GM18511 (cell line): ENCODE data around the gene KCNIP1.
"Not testable (repeated sequence)": the region's sequence is repeated elsewhere in the genome, so short reads cannot be mapped to it uniquely, and the experiment has no call there.

Experiments used
- ATAC-seq: cut with Tn5 transposase; IDR thresholded peaks from one replicate; pipeline ENCODE4 v1.9.1; 2021; ENCODE audit warnings: mild to moderate bottlenecking, moderate library complexity; ENCODE audit not compliant: unreplicated experiment

KCNIP1 gene

DNA sequence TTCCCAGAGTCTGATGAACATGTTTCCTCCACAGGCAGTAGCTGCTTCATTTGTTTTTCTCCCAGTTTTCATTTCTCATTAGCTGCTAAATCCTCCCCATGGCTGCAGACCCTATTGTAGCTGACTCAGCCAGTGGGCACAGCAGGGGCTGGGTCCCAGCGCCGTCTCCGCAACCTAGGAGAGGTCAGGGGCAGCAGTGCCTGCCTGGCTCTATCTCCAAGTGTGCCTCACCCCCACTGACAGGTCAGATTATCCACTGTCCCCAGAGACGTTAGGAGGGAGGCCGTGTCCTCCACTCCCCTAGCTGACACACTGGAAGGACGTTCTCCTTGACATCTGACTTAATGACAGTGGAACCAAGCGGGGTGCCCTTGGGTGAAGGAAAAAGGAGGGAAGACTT lies 31.1 kb downstream of the KCNIP1 start:
- ATAC-seq = no peak

DNA sequence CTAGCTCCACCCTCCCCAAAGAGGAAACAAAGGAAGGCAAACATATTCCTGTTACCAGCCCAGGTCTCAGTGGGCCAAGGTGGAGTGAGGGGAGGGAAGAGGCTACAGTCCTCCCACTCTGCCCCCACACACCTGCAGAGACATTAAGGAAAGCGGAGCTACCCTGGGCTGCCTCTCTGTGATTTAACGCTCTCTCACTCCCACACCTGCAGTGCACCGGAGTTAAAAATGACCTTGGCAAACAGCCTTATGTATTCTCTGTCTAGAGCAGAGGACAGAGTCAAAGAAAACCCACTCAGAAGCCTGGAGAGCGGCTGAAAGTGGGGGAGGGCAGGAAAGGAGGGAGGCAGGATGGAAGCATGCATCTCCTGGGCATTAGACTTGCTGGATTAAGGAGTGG lies 32.7 kb downstream of the KCNIP1 start:
- ATAC-seq = no peak

DNA sequence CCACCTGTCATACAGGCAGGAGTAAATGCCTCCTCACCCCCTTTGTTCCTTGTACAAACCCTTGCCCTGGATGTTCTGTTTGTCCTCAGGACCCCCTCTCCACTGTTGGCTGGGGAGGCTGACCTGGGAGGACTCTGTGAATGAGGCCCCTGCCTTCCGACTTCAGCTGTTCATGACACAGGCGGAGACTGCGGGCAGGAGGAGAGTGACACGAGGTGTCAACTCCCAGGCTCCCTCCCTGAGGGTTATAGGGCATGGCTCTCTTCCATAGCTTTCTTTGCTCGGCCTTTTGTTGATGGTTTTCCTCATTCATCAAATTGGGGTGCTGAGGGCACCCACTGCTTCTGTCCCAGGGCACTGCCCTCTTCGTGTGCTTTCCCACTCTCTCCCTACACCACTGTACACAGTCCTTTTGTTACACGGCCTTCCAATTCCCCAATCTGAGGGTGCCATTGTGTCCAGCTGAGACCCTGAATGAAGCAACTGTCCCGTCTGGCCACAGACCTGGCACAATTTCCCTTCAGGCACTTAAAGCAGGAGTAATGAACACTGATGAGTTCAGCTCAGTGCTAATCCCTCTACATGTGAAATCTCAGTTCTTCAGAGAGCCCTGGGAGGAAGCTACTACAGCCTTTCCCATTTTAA lies 33.8 kb downstream of the KCNIP1 start:
- no peak for ATAC-seq

DNA sequence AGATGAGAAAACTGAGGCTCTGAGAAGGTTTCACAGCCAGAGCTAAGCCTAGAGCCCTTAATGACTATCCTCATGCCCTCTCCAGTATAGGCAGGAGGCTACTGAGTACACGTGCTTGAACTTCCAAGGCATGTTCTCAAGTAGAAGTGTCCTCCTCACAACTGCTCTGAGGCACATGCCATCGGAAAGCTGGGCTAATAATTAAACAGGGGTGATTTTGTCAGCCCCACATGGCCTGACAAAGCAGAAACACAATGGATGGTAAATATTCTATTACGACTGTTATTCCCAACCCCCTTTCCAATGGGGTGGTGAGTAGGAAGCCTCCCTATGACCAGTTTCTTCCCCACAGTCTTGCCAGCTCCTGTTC lies 34.3 kb downstream of the KCNIP1 start:
- ATAC-seq = no peak

DNA sequence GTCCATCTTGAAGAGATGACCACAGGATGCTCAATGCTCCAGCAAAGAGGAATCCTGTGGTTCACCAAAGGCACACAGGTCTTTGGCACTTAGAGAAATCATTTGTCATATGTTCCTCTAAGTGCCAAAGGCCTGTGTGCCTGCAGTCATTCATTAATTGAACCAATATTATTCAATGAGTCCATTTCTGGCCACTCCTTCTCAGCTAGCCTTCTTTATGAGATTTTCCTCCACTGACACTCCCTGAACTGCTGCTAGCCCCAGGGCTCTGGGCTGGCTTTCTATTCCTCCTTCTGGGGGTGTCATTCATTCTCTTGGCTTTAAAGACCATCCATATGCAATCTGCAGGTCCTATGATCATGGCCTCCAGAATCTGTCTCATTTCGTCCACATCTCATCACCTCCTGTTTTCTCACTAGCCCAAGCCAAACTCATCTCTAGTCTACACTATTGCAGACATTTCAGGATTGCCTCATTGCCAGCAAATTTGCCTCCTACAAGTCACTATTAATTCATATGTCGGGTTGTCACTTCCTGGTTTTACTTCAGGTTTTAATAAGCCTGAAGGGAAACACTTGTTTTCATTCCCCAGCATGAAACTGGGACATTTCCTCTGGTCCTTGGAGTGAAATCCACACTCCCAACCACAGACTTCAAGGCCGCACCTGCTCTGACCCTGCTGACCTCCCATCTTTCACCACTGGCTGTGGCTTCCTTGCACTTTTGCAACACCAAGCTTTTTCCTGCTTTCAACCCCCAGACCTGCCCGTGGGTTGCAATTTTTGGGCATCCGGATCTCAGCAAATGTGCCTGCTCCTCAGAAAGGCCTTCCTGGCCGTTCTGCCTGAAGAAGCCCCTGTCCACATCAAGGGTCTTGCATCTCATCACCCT lies 35.1 kb downstream of the KCNIP1 start:
- no peak for ATAC-seq

DNA sequence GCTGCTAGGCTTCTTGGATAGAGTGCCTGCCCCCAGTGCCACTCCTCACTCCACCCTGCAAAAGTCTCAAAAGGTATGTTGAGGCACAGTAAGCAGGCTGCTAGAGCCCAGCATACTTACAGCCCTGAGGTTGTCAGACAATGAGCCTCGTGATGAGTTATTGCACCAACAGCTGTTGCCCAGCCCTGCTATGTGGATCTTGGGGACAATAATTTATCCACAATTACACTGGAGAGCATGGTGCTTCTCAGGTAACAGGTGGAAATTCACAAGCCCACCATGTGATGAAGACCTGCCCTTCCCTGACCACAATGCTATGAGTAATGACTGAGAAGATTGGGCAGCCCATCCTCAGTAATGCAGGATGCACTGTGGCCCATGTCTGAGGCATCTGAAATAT lies 36.5 kb downstream of the KCNIP1 start:
- ATAC-seq = no peak

DNA sequence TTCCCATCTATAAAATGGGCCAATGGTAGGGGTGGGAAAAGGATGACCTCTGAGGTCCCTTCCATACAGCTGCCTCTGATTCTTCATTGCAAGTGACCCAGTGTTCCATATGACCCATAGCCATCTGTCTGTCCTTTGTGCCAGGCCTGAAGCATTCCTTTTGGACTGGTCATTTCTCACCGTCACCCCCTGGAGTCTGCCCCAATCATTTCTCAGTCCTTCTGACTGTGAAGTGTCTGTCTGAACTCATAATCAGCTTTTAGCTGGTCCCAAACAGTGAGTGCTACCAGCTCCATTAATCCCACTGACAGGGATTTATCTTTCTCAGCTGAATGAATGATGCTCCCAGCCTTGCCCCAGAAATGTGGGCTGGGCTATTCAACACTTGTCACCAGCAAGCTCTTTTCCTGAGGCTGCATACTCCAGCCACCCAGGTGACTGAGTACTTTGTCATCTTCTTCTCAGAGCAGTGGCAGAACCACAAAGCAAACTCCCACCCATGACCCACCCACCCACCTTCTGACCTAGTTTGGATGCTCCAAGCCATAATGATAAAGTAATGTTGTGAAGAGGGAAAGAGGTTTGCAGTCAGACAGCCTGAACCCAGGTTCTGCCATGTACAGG lies 37.4 kb downstream of the KCNIP1 start:
- ATAC-seq = no peak

DNA sequence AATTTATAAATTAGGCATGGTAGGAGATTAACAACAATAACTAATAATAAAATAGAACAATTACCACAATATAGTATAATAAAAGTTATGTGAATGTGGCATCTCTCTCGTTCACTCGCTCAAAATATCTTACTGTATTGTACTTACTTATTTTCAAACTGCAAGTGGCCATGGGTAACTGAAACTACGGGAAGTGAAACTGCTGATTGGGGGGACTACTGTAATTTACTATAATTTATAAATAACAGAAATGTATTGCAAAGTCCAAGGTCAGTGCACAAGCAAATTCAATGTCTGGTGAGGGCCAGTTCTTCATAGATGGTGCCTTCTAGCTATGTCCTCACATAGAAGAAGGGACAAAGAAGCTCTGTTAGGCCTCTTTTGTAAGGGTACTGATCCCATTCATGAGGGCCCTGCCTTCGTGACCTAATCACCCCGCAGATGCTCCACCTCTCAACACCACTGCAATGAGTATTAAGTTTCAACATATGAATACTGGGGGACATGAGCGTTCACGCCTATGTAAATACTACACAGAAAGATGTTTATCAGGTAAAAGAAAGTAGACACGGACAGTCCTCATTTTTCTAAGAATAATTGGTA lies 39.0 kb downstream of the KCNIP1 start:
- ATAC-seq = no peak

DNA sequence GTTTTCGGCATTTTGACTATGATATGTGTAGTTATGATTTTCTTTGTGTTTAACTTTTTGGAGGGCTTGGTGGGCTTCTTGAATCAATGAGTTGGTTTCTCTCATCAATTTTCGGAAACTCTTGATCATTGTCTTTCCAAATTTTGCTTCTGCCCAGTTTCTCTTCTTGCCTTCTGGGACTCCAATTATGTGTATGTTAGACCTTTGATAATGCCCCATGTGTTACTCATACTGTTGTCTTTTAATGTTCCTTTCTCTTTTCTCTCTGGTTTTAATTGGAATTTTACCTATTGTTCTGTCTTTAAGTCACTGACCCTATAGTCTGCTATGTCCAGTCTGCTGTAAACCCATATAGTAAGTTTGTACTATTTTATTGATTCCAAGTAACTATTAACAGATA lies 41.5 kb downstream of the KCNIP1 start:
- no peak for ATAC-seq

DNA sequence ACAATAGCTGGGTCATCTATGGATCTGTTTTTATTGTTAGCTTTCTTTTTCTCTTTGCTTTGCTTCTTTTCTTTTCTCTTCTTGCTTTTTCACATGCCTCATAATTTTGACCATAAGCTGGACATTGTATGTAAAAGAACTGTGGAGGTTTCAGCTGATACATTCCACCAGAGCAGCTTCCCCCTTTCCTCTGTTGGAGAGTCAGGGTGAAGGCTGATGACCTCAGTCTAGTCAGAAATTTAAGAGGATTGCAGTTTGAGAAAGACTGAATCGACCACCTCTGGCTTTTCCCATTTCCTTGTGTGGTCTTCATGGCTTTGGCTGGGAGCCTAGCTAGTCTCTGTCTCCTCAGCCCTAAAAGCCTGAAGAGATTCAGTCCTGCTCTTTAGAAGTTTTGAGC lies 42.0 kb downstream of the KCNIP1 start:
- ATAC-seq = no peak

DNA sequence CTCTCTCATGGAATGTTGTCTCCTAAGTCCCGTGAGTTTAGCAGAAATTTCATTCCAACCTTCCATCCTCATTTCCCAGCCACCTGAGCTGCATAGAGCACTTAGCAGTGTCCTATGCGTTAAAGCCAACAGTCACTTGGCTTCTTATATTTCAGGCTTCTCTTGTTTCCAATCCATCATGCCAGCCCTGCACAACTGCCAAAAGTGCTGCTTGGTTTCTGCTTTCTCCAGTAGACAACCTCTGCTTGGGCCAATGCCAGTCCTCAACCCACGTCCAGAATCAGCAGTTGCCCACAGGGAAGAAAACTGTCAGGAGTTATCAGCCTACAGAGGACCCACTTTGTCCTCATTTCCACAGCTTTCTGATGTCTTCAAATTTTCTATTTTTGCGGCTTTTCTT lies 42.5 kb downstream of the KCNIP1 start:
- ATAC-seq = no peak

DNA sequence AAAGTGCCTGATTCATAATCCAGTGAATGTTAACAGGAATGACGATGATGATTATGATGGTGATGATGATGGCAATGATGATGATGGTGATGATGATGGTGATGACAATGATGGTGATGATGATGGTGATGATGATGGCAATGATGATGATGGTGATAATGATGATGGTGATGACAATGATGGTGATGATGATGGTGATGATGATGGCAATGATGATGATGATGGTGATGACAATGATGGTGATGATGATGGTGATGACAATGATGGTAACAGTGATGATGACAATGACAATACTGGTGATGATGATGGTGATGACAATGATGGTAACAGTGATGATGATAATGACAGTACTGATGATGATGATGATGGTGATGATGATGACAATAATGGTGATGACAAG lies 46.6 kb downstream of the KCNIP1 start:
- not testable (repeated sequence) for ATAC-seq

DNA sequence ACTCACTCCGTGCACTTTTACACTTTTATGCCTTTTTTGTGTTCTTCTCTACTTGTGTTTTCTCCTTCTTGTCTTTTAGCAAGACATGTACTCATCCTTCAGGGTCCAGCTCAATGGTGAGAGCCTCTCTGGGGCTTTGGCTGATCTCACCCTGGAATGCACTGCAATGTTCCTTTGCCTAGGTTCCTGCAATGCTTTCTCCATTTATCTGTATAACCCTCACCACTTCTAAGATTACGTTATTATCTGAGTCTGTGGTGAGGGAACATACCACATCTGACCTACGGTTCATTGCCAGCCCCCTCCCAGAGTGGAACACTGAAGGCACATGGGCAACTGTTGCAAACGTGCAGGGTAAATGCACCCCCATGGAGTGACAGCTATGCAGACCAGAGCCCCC lies 47.3 kb downstream of the KCNIP1 start:
- ATAC-seq = no peak

DNA sequence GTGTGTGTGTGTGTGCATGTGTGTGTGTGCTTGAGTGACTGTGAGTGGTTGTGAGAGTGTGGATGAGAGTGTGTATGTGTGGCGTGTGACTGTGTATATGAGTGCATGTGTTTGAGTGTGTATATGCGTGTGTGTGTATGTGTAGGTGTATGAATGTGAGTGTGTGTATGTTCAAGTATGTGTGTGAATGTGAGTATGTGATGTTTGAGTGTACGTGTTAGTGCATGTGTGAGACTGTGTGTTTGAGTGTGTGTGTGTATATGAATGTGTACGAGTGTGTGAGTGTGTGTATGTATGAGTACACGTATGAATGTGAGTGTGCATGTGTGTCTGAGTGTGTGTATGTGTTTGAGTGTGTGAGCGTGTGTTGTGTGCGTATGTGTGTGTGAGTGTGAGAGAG lies 47.8 kb downstream of the KCNIP1 start:
- no peak for ATAC-seq

DNA sequence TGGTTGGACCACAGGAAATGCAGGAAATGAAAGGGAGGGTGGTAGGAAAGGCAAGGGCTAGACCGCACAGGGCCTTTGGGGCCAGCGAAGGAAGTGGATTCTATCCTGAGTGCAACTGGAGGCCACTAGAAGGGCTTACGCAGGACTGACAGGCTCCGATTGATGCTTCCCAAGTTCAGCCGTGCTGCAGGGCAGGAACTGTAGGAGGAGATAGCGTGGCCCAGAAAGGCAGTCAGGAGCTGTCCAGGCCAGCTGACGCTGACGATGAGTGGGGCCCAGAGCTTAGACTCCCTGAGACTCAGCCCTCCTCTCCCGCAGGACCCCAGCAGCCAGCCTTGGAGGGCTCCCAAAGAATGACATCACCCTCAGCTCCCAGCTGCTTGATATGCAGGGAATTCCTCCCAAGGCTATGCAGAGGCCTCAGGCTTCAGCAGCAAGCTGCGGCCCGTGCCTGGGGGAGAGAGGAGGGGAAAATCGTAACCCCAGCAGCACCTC lies 48.8 kb downstream of the KCNIP1 start:
- no peak for ATAC-seq

DNA sequence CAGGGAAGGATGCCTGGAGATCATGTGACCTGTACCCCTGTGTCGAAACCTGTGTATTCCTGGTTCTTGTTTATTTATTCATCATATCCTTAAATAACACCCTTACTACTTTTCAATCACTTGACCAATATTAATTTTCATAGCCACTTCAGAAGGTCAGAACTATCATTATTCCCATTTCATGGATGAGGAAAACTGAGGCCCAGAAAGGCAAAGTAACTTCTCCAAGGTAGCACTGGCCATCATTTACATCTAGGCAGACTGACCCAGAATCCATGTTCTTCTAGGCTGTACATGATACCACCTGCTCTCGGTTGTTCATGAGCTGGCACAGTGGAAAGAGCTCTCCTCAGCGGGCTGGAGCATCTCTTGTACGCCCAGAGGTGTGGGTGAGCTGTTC lies 49.4 kb downstream of the KCNIP1 start:
- ATAC-seq = no peak

DNA sequence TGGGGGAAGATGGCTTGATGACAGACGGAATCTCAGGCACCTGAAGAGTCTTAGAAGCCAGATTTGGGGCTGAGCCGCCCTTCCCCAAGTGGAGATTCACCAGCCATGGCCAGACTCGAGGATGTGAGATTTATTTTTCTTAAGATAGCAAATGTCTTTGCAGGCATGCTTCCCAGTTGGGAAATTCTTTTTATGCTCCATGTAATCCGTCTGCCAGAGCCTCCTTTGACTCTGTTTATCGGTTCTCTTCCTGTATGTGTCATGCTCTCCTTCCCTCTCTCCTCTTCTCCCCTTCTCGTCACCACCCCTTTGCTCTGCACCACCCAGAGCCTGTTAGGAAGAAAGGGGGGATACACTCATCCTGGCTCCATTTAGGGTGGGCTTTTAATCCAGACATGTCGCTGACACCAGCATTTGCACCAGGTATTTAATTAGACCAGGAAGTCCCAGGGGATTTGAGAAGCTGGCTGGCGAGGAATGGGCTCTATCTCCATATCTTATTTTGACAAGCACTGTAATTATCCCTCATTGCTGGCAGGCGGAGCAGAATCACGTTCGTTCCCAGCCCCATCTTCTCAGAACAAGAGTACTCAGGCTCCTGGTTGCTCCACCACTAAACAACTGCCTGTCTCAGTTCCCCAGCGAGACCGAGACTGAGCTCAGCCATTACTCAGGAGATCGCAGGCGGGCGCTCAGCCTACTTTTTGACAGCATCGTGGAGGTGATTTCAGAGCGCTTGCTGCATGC lies 50.9 kb downstream of the KCNIP1 start:
- ATAC-seq = no peak

DNA sequence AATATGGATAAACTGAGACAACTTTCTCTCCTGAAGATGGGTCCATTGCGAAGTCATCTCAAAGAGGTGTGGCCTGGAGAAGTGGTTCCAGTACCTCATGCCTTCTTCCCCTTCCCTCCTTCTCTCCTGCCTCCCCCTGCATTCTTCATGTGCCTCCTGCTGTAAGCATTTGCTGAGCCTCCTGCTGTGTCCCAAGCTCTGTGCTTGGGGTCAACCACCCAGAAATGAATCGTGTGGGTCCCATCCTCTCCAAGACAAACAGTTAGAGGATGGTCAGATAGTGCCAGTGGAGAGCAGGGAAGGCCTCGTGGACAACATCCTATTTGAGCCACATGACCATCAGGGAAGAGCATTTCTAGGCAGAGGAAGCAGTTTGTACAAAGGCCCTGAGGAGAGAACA lies 53.5 kb downstream of the KCNIP1 start:
- no peak for ATAC-seq

DNA sequence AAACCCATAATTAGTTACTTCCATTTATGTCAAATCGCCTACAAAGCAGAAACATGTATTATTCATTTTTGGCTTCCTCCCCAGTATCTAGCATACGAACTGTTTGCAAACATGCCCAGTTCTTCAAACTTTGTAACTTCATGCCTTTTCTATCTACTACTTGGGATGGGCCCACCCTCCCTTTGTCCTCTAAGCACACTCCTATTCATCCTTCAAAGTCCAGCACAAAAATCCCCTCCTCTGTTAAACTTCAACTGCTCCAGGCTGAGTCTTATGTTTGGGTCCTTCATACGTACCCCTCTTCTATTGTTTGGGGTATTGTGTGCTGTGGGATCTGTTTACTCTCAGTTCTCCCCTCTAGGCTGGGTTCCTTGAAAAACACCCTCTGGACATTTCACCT lies 55.5 kb downstream of the KCNIP1 start:
- no peak for ATAC-seq

DNA sequence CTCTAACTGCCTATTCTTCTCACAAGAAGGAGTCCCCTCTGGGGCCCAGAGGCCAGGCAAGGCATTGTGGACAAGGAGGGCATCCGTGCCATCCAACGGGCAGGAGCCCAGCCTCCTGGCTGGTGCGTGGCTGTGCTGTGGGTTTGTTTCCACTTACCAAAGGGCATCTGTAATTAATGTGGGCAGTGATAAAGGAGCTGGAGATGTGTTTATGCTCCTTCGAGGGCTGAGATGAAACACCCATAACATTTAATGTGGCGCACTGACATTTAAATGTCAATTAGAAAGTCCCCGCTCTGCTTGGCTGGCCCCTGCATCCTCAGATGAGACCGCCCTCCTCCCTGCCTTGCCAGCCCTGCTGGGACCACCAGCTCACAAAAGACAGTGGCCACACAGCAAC lies 57.1 kb downstream of the KCNIP1 start:
- no peak for ATAC-seq
